Measurements from ENCODE around the gene H1-8. TPM values are rescaled to one million over a fixed set of nuclear protein-coding genes. Genes with fewer than 3 reads are reported as not detected.
A peak's percentile ranks its signal among the peaks of the same experiment; 100 is the strongest.
"Not testable (repeated sequence)": the region's sequence is repeated elsewhere in the genome, so short reads cannot be mapped to it uniquely, and the experiment has no call there.

The H1-8 gene
- total RNA-seq (2012; rRNA removed) = not detected in 2 replicates

- Histone ChIP-seq H3K4me3 (ENCODE audit: low read length) (no peak within 1 kb of the TSS), H3K27me3 (ENCODE audit: control insufficient read depth, insufficient read depth, low read length) (no peaks in the 10 kb centered on the region), H3K9me3 (replicated peaks; ENCODE audit: low read length) (no peaks in the 10 kb centered on the region), H3K4me1 (ENCODE audit: control insufficient read depth, insufficient read depth, low read length) (no peaks in the 10 kb centered on the region), H3K36me3 (ENCODE audit: insufficient read depth, low read length) (no peaks in the 10 kb centered on the region), H3K4me2 (ENCODE audit: low read length) (no peak within 1 kb of the TSS), H3K9ac (ENCODE audit: low read depth, low read length) (no peak within 1 kb of the TSS)
Observed at GRCh38 chr3:129543156-129543790, at the start of gene H1-8. H1-8 (plus strand) TSS chr3:129543175; CDS start chr3:129543219, 44 bp downstream.

- peaks cover 2% of the 10 kb centered on the region for H3K36me3 ChIP-seq (ENCODE audit: insufficient read depth, low read length)
- H3K4me3 ChIP-seq (ENCODE audit: low read length) = no peak overlapping the region
- H3K27me3 ChIP-seq (ENCODE audit: control insufficient read depth, insufficient read depth, low read length) = no peaks in the 10 kb centered on the region
- H3K9ac ChIP-seq (ENCODE audit: low read depth, low read length) = no peak overlapping the region
- peaks cover 40% of the 10 kb centered on the region for H3K4me1 ChIP-seq (ENCODE audit: control insufficient read depth, insufficient read depth, low read length)
- no peaks in the 10 kb centered on the region for H3K9me3 ChIP-seq (replicated peaks; ENCODE audit: low read length)
- no peak overlapping the region for H3K4me2 ChIP-seq (ENCODE audit: low read length)
Observed at GRCh38 chr3:129493206-129493605, 49.8 kb upstream of the H1-8 start.

- Histone ChIP-seq H3K4me3 (ENCODE audit: low read length) (peak overlapping the region; percentile 38), H3K9ac (ENCODE audit: low read depth, low read length) (peak overlapping the region; percentile 31), H3K4me2 (ENCODE audit: low read length) (peak overlapping the region; percentile 43), H3K4me1 (ENCODE audit: control insufficient read depth, insufficient read depth, low read length) (peaks cover 50% of the 10 kb centered on the region)
- H3K9me3 ChIP-seq (replicated peaks; ENCODE audit: low read length); H3K27me3 ChIP-seq (ENCODE audit: control insufficient read depth, insufficient read depth, low read length); H3K36me3 ChIP-seq (ENCODE audit: insufficient read depth, low read length): not testable (repeated sequence)
Observed at GRCh38 chr3:129494499-129494898, 48.5 kb upstream of the H1-8 start.

GRCh38 chr3:129495006-129495639 is 47.9 kb upstream of the H1-8 start:
- H3K27me3 ChIP-seq (ENCODE audit: control insufficient read depth, insufficient read depth, low read length); H3K4me3 ChIP-seq (ENCODE audit: low read length); H3K36me3 ChIP-seq (ENCODE audit: insufficient read depth, low read length); H3K9me3 ChIP-seq (replicated peaks; ENCODE audit: low read length): not testable (repeated sequence)
- H3K4me2 ChIP-seq (ENCODE audit: low read length) = peak overlapping the region; percentile 30
- H3K9ac ChIP-seq (ENCODE audit: low read depth, low read length) = peak overlapping the region; percentile 50
- peaks cover 50% of the 10 kb centered on the region for H3K4me1 ChIP-seq (ENCODE audit: control insufficient read depth, insufficient read depth, low read length)

- not testable (repeated sequence) for H3K9me3 ChIP-seq (replicated peaks; ENCODE audit: low read length); H3K9ac ChIP-seq (ENCODE audit: low read depth, low read length); H3K4me2 ChIP-seq (ENCODE audit: low read length); H3K4me3 ChIP-seq (ENCODE audit: low read length); H3K27me3 ChIP-seq (ENCODE audit: control insufficient read depth, insufficient read depth, low read length)
- peaks cover 27% of the 10 kb centered on the region for H3K4me1 ChIP-seq (ENCODE audit: control insufficient read depth, insufficient read depth, low read length)
- peaks cover 13% of the 10 kb centered on the region for H3K36me3 ChIP-seq (ENCODE audit: insufficient read depth, low read length)
Observed at GRCh38 chr3:129497876-129498275, 45.1 kb upstream of the H1-8 start.

GRCh38 chr3:129498603-129499488 is 44.1 kb upstream of the H1-8 start:
- H3K9me3 ChIP-seq (replicated peaks; ENCODE audit: low read length); H3K4me3 ChIP-seq (ENCODE audit: low read length); H3K27me3 ChIP-seq (ENCODE audit: control insufficient read depth, insufficient read depth, low read length); H3K9ac ChIP-seq (ENCODE audit: low read depth, low read length): not testable (repeated sequence)
- Histone ChIP-seq H3K4me1 (ENCODE audit: control insufficient read depth, insufficient read depth, low read length) (peaks cover 27% of the 10 kb centered on the region), H3K36me3 (ENCODE audit: insufficient read depth, low read length) (peaks cover 15% of the 10 kb centered on the region), H3K4me2 (ENCODE audit: low read length) (peak overlapping the region; percentile 47)

GRCh38 chr3:129499604-129500333 is 43.2 kb upstream of the H1-8 start:
- Histone ChIP-seq H3K4me1 (ENCODE audit: control insufficient read depth, insufficient read depth, low read length) (peaks cover 20% of the 10 kb centered on the region), H3K36me3 (ENCODE audit: insufficient read depth, low read length) (peaks cover 15% of the 10 kb centered on the region)
- not testable (repeated sequence) for H3K4me2 ChIP-seq (ENCODE audit: low read length); H3K9ac ChIP-seq (ENCODE audit: low read depth, low read length); H3K4me3 ChIP-seq (ENCODE audit: low read length); H3K9me3 ChIP-seq (replicated peaks; ENCODE audit: low read length); H3K27me3 ChIP-seq (ENCODE audit: control insufficient read depth, insufficient read depth, low read length)

GRCh38 chr3:129500334-129500658 is 42.7 kb upstream of the H1-8 start:
- Histone ChIP-seq H3K36me3 (ENCODE audit: insufficient read depth, low read length) (peaks cover 15% of the 10 kb centered on the region), H3K4me1 (ENCODE audit: control insufficient read depth, insufficient read depth, low read length) (peaks cover 15% of the 10 kb centered on the region), H3K9me3 (replicated peaks; ENCODE audit: low read length) (no peaks in the 10 kb centered on the region), H3K4me2 (ENCODE audit: low read length) (no peak overlapping the region), H3K27me3 (ENCODE audit: control insufficient read depth, insufficient read depth, low read length) (no peaks in the 10 kb centered on the region), H3K9ac (ENCODE audit: low read depth, low read length) (no peak overlapping the region), H3K4me3 (ENCODE audit: low read length) (no peak overlapping the region)

GRCh38 chr3:129501630-129502029 is 41.3 kb upstream of the H1-8 start:
- H3K4me2 ChIP-seq (ENCODE audit: low read length) = no peak overlapping the region
- no peak overlapping the region for H3K4me3 ChIP-seq (ENCODE audit: low read length)
- no peak overlapping the region for H3K9ac ChIP-seq (ENCODE audit: low read depth, low read length)
- H3K4me1 ChIP-seq (ENCODE audit: control insufficient read depth, insufficient read depth, low read length) = peaks cover 11% of the 10 kb centered on the region
- peaks cover 13% of the 10 kb centered on the region for H3K36me3 ChIP-seq (ENCODE audit: insufficient read depth, low read length)
- no peaks in the 10 kb centered on the region for H3K9me3 ChIP-seq (replicated peaks; ENCODE audit: low read length)
- no peaks in the 10 kb centered on the region for H3K27me3 ChIP-seq (ENCODE audit: control insufficient read depth, insufficient read depth, low read length)

GRCh38 chr3:129502641-129503408 is 40.1 kb upstream of the H1-8 start:
- no peaks in the 10 kb centered on the region for H3K27me3 ChIP-seq (ENCODE audit: control insufficient read depth, insufficient read depth, low read length)
- peaks cover 11% of the 10 kb centered on the region for H3K4me1 ChIP-seq (ENCODE audit: control insufficient read depth, insufficient read depth, low read length)
- no peaks in the 10 kb centered on the region for H3K9me3 ChIP-seq (replicated peaks; ENCODE audit: low read length)
- no peak overlapping the region for H3K4me3 ChIP-seq (ENCODE audit: low read length)
- H3K36me3 ChIP-seq (ENCODE audit: insufficient read depth, low read length) = peaks cover 13% of the 10 kb centered on the region
- H3K4me2 ChIP-seq (ENCODE audit: low read length) = no peak overlapping the region
- no peak overlapping the region for H3K9ac ChIP-seq (ENCODE audit: low read depth, low read length)

Data from skeletal muscle satellite cell (primary cell).